ENCODE data around the gene TNRC18.
"Not testable (repeated sequence)": the region's sequence is repeated elsewhere in the genome, so short reads cannot be mapped to it uniquely, and the experiment has no call there.

TNRC18 gene

DNA sequence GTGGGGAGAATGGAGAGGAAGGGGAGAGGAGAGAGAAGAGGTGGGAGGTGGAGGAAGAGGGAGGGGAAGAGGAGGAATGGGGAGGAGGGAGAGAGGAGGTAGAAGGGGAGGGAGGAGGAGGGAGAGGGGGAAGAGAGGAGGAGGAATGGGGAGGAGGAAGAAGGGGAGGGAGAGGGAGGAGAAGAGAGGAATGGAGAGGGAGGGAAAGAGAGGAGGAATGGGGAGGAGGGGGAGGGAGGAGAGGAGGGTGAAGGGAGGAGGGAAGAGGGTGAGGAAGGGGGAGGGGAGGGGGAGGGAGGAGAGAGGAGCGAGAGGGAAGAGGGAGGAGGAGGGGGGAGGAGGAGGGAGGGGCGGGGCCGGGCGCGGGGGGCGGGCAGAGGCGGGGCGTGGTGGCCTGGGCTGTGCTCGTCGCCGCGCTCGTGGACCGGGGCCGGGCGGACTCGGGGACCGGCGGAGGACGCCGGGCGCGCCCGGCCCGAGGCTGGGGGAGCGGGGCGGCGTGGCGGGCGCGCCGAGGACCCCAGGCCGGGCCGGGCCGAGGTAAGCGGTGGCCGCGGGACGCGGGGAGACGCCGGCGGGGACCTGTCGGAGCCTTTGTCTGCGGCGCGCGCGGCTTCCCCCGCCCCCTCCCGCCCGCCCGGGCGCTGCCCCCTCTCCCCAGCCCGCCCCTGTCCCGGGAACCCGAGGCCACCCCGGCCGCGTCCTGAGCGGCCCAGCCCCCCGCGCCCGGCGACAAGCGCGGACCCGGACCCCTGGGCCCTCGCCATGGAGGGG lies 140.9 kb downstream of the TNRC18 start, which contains the start of gene SLC29A4:
Gene SLC29A4, plus strand, starts transcription at position 401 of the 774 bp plus-strand sequence. CDS start 4,874 bp downstream, outside the sequence.
- Histone ChIP-seq H3K27ac (ENCODE audit: low read depth, low read length, poor library complexity, severe bottlenecking) (no peak within 1 kb of the TSS), H3K4me3 (ENCODE audit: low read depth, low read length, poor library complexity, severe bottlenecking) (peak within 1 kb of the TSS; percentile 38), H3K9me2 (ENCODE audit: low read depth, low read length) (no peaks in the 10 kb centered on the region), H3K79me2 (ENCODE audit: insufficient read depth, low read length) (no peaks in the 10 kb centered on the region), H3K9me3 (ENCODE audit: low read length) (no peaks in the 10 kb centered on the region), H3K9ac (ENCODE audit: low read length) (no peak within 1 kb of the TSS), H2AFZ (ENCODE audit: low read length) (no peak within 1 kb of the TSS), H3K4me2 (ENCODE audit: low read length) (peak within 1 kb of the TSS; percentile 32; the same call in 1 of the 2 replicates), H3K36me3 (ENCODE audit: insufficient read depth, low read length) (no peaks in the 10 kb centered on the region), H3F3A (ENCODE audit: insufficient read depth, low read length) (no peaks in the 10 kb centered on the region), H3K4me1 (ENCODE audit: insufficient read depth, low read length, severe bottlenecking) (peaks cover 3% of the 10 kb centered on the region), H4K20me1 (ENCODE audit: insufficient read depth, low read length) (no peaks in the 10 kb centered on the region), H3K27me3 (ENCODE audit: insufficient read depth, low read length) (peaks cover 3% of the 10 kb centered on the region; the same call in 1 of the 2 replicates)
- TF ChIP-seq, protein P1, sequence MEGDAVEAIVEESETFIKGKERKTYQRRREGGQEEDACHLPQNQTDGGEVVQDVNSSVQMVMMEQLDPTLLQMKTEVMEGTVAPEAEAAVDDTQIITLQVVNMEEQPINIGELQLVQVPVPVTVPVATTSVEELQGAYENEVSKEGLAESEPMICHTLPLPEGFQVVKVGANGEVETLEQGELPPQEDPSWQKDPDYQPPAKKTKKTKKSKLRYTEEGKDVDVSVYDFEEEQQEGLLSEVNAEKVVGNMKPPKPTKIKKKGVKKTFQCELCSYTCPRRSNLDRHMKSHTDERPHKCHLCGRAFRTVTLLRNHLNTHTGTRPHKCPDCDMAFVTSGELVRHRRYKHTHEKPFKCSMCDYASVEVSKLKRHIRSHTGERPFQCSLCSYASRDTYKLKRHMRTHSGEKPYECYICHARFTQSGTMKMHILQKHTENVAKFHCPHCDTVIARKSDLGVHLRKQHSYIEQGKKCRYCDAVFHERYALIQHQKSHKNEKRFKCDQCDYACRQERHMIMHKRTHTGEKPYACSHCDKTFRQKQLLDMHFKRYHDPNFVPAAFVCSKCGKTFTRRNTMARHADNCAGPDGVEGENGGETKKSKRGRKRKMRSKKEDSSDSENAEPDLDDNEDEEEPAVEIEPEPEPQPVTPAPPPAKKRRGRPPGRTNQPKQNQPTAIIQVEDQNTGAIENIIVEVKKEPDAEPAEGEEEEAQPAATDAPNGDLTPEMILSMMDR (IDR thresholded peaks at IDR 0.05; ENCODE audit: low read length): no peak
- TF ChIP-seq EZH2 (IDR thresholded peaks at IDR 0.05; ENCODE audit: borderline replicate concordance, low read length): no peak

DNA sequence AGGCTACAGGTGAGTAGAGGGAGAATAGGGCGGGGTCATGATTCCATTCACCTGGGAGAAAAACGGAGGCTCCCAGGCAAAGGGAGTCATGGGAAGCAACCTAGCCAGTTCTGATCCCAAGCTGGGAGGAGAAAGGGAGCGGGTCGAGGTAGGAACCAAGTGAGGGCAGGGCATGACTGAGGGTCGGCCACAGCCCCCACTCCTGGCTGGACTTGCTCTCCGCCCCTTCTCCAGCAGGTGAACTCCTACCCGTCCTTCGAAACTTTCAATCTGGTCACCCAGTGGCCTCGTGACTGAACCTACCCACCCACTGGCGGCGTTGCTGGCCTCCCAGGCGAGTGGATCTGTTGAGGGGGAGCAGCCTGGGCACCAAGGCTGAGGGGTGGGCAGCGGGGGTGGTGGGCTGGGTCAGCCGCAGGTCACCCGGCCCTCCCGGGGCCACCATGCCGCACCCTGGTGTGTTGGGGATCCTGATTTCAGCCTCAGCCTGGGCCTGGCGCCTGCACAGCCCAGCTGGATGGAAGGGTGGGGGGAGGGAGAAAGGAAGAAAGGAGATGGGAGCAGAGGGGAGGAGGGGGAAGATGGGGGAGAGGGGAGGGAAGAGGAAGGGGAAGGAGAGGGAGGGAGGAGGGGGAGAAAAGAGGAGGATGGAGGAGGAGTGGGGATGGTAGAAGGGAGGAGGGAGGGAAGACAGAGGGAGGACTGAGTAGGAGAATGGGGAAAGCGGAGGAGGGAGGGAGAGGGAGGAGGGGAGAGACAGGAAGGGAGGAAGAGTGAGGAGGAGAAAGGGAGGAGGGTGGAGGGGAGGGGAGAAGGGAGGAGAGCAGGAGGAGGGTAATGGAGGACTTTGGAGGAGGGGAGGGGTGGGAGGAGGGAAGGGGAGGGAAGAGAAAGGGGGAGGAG lies 141.8 kb downstream of the TNRC18 start:
- not testable (repeated sequence) for H4K20me1 ChIP-seq (ENCODE audit: insufficient read depth, low read length); H3K4me3 ChIP-seq (ENCODE audit: low read depth, low read length, poor library complexity, severe bottlenecking); H3K79me2 ChIP-seq (ENCODE audit: insufficient read depth, low read length); H3K9me3 ChIP-seq (ENCODE audit: low read length); H2AFZ ChIP-seq (ENCODE audit: low read length); H3K9me2 ChIP-seq (ENCODE audit: low read depth, low read length); H3F3A ChIP-seq (ENCODE audit: insufficient read depth, low read length); H3K9ac ChIP-seq (ENCODE audit: low read length); H3K4me2 ChIP-seq (ENCODE audit: low read length); H3K27ac ChIP-seq (ENCODE audit: low read depth, low read length, poor library complexity, severe bottlenecking); H3K27me3 ChIP-seq (ENCODE audit: insufficient read depth, low read length); H3K4me1 ChIP-seq (ENCODE audit: insufficient read depth, low read length, severe bottlenecking); H3K36me3 ChIP-seq (ENCODE audit: insufficient read depth, low read length)

DNA sequence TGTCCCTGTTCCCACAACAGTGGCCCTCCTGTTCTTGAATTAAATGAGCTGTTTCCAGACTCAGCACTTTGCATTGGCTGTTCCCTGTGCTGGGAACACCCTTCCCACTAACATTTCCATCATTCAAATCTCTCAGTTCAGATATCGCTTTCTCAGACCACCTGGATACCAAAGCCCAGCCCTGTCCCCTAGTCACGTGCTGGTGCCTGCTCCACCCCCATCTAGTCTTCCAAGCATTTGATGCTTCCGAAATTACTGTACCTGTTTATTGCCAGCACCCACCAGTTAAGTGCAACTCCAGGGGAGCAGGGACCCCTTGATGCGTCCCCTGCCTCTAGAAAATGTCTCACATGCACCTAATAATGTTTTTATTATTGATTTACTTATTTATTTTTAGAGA lies 143.9 kb downstream of the TNRC18 start:
- no peaks in the 10 kb centered on the region for H3K9me2 ChIP-seq (ENCODE audit: low read depth, low read length)
- H3K79me2 ChIP-seq (ENCODE audit: insufficient read depth, low read length): no peaks in the 10 kb centered on the region
- H3K4me1 ChIP-seq (ENCODE audit: insufficient read depth, low read length, severe bottlenecking): peaks cover 3% of the 10 kb centered on the region
- H2AFZ ChIP-seq (ENCODE audit: low read length): no peak overlapping the region
- H4K20me1 ChIP-seq (ENCODE audit: insufficient read depth, low read length): no peaks in the 10 kb centered on the region
- H3K27ac ChIP-seq (ENCODE audit: low read depth, low read length, poor library complexity, severe bottlenecking): no peak overlapping the region
- peaks cover 10% of the 10 kb centered on the region; the same call in 1 of the 2 replicates for H3K27me3 ChIP-seq (ENCODE audit: insufficient read depth, low read length)
- H3F3A ChIP-seq (ENCODE audit: insufficient read depth, low read length): no peaks in the 10 kb centered on the region
- H3K9me3 ChIP-seq (ENCODE audit: low read length): no peaks in the 10 kb centered on the region
- no peak overlapping the region for H3K4me2 ChIP-seq (ENCODE audit: low read length)
- TF ChIP-seq, protein P1 (IDR thresholded peaks at IDR 0.05; ENCODE audit: low read length): no peak
- no peak for TF ChIP-seq EZH2 (IDR thresholded peaks at IDR 0.05; ENCODE audit: borderline replicate concordance, low read length)
- H3K4me3 ChIP-seq (ENCODE audit: low read depth, low read length, poor library complexity, severe bottlenecking): no peak overlapping the region
- no peak overlapping the region for H3K9ac ChIP-seq (ENCODE audit: low read length)
- no peaks in the 10 kb centered on the region for H3K36me3 ChIP-seq (ENCODE audit: insufficient read depth, low read length)
